Activated naive CD4-positive, alpha-beta T cell treated with anti-CD3 and anti-CD28 coated beads, Interleukin-2, amount 10 ng/mL, durations not matched to agents 7 days and 5 days (primary cell): Measurements from ENCODE around the gene GMPPB.
A peak's percentile ranks its signal among the peaks of the same experiment; 100 is the strongest.

Source experiments
- CTCF ChIA-PET: fragments of 350-600 bp; sonication (Branson Sonifier 250); formaldehyde crosslinking; loops from one replicate; lab custom pipeline; 2021; ENCODE audit warnings: antibody characterized with exemption; lab: Charles Lee
- DNase-seq: peaks from one replicate; pipeline ENCODE4 v3.0.0-alpha.2; 2020
- H3K27ac Mint-ChIP-seq: one replicate; pipeline ENCODE4 v1.8.0; 2021; ENCODE audit warnings: mild to moderate bottlenecking, moderate library complexity, mixed read lengths
- H3K27me3 Mint-ChIP-seq: one replicate; pipeline ENCODE4 v1.8.0; 2021; ENCODE audit warnings: mild to moderate bottlenecking, mixed read lengths
- H3K36me3 Mint-ChIP-seq: one replicate; pipeline ENCODE4 v1.8.0; 2021; ENCODE audit warnings: mixed read lengths
- H3K4me1 Mint-ChIP-seq: one replicate; pipeline ENCODE4 v1.8.0; 2021; ENCODE audit warnings: mixed read lengths
- H3K4me3 Mint-ChIP-seq: one replicate; pipeline ENCODE4 v1.8.0; 2021; ENCODE audit warnings: mild to moderate bottlenecking, moderate library complexity, mixed read lengths
- H3K9me3 Mint-ChIP-seq: one replicate; pipeline ENCODE4 v1.8.0; 2021; ENCODE audit warnings: mixed read lengths

GMPPB gene

DNA sequence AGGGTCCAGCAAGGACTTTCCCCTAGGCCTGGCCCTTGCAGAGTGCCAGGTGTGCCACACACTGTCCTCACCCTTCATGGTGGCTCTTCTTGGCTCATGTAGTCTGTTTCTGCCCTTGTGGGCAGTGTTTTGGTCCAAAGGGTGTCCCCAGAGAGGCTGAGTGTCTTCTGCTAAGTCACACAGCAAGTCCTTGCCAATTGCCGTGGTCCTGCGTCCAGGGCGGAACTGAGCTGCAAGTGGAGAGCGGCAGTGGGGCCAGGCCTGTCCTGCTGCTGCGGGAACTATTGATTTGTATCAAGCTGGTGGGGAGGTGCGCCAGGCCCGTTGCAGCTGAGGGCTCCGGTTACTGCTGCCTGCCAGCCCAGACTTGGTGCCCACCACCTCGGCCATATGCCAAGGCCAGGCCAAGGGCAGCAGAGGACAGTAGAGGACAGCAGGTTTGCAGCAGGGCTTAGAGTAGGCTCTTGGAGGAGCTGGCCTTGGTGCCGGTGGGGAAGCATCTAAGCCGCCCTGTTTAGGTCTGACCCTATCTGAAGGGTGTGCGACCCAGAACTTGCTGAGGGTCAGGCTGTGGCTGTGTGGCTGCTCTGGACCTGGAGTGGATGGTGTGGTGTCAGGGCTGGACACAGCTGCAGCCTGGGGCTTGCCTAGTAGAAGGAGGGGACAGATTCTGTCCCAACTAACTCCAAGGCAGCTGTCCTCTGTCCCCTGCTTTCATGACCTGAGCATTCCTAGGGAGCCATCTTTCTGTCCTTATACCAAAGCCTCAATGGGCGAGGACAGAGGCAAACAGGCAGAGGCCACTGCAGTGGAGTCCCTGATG, 8.8 kb downstream of the GMPPB start:
- Mint-ChIP-seq H3K9me3 (no peaks in the 10 kb centered on the region), H3K27me3 (peaks cover 8% of the 10 kb centered on the region), H3K27ac (peak overlapping the region; percentile 61), H3K4me3 (no peak overlapping the region), H3K36me3 (peaks cover 2% of the 10 kb centered on the region), H3K4me1 (peaks cover 43% of the 10 kb centered on the region)
- CTCF ChIA-PET: interaction anchor here (1.0 to 1.1 kb wide), 2 partner anchors 124 to 175 kb away, joined by 4 read pairs; no protein-coding TSS in a partner anchor
- no peak for DNase-seq

DNA sequence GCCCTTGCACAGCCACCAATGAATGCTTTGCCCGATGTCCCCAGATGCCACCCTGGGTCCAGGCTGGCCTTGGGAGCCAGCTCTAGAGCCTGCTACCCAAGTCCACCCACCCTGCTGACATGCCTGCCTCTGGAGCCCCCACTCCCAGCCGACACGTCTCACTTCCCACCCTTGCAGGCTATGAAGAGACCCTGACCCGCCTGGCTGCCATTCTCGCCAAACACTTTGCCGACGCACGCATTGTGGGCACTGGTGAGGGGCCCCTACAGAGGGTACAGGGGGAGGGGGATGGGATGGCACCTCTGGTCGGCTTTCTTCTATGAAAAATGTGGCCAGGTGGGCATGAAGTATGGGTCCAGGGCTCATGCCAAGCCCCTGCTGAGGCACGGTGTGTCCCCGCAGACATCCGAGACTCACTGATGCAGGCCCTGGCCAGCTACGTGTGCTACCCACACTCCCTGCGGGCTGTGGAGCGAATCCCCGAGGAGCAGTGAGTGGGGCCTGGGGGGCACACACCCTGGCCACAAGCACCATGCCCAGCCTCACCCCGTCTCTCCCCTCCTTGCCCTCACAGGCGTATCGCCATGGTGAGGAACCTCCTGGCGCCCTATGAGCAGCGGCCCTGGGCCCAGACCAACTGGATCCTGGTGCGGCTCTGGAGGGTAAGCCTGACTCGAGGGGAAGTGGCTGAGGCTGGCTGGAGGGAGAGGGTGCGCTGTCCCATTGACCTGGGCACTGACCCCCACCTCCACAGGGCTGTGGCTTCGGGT, 10.2 kb downstream of the GMPPB start:
- H3K4me1 Mint-ChIP-seq: peaks cover 29% of the 10 kb centered on the region
- CTCF ChIA-PET: no interaction called here
- H3K27ac Mint-ChIP-seq: no peak overlapping the region
- peaks cover under 1% of the 10 kb centered on the region for H3K27me3 Mint-ChIP-seq
- H3K36me3 Mint-ChIP-seq: no peaks in the 10 kb centered on the region
- no peaks in the 10 kb centered on the region for H3K9me3 Mint-ChIP-seq
- H3K4me3 Mint-ChIP-seq: no peak overlapping the region
- DNase-seq: no peak

GRCh38 chr3:49712631-49713317, 11.0 kb downstream of the GMPPB start:
- Mint-ChIP-seq H3K4me3 (no peak overlapping the region), H3K36me3 (peaks cover under 1% of the 10 kb centered on the region), H3K4me1 (peaks cover 27% of the 10 kb centered on the region), H3K9me3 (no peaks in the 10 kb centered on the region), H3K27me3 (no peaks in the 10 kb centered on the region), H3K27ac (peak overlapping the region; percentile 52)
- CTCF ChIA-PET: interaction anchor here (0.5 to 1.4 kb wide), 3 partner anchors 11 to 175 kb away, joined by 3 to 8 read pairs (median 3); no protein-coding TSS in a partner anchor
- peak; percentile 38 for DNase-seq

DNA sequence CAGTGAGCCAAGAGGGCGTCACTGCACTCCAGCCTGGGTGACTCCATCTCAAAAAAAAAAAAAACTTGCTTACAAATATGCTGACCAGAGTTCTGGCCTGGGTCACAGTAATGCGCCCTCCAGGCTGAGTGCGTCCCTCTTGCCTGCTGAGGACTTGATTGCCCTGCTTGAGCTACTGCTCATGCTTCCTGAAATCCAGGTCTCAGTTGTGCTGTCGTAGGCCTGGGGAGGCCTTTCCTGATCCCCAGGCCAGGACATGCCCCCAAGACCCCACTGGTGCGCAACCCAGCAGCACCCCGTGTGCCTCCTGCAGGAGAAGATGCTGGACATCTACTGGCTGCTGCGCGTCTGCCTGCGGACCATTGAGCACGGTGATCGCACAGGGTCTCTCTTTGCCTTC, 11.6 kb downstream of the GMPPB start:
- no peak for DNase-seq
- CTCF ChIA-PET: interaction anchor here (0.5 to 1.5 kb wide), 4 partner anchors 7 to 175 kb away, joined by 3 to 8 read pairs (median 4); partner anchors contain the start of gene AMIGO3
- Mint-ChIP-seq H3K27ac (peak overlapping the region; percentile 52), H3K4me1 (peaks cover 25% of the 10 kb centered on the region), H3K9me3 (no peaks in the 10 kb centered on the region), H3K27me3 (no peaks in the 10 kb centered on the region), H3K4me3 (no peak overlapping the region), H3K36me3 (peaks cover 3% of the 10 kb centered on the region)

DNA sequence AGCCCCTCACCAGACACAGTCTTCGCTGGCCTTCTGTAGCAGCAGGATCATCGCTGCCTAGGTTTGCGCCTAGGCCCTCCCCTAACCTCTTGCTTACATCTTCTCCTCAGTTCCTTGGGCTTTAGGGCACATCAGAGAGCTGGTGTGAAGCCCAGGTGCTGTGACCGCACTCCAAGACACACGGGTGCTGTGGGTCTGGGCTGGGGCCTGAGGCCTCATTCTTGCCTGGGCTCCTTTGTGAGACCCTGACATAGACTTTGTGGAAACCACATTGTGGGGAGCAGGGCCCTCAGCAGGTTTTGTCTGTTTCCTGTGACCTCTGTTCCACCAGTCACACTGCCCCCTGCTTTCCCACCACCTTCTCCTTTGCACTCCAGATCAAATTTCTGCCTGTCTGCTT, 12.3 kb downstream of the GMPPB start:
- Mint-ChIP-seq H3K4me3 (no peak overlapping the region), H3K9me3 (no peaks in the 10 kb centered on the region), H3K27me3 (no peaks in the 10 kb centered on the region), H3K4me1 (peaks cover 25% of the 10 kb centered on the region), H3K36me3 (peaks cover 3% of the 10 kb centered on the region), H3K27ac (peak overlapping the region; percentile 16)
- no peak for DNase-seq
- CTCF ChIA-PET: interaction anchor here (1.3 to 1.5 kb wide), 3 partner anchors 8 to 126 kb away, joined by 3 to 8 read pairs (median 4); partner anchors contain the start of gene AMIGO3

GRCh38 chr3:49709852-49710251, 13.9 kb downstream of the GMPPB start:
- CTCF ChIA-PET: no interaction called here
- H3K27me3 Mint-ChIP-seq: no peaks in the 10 kb centered on the region

DNA sequence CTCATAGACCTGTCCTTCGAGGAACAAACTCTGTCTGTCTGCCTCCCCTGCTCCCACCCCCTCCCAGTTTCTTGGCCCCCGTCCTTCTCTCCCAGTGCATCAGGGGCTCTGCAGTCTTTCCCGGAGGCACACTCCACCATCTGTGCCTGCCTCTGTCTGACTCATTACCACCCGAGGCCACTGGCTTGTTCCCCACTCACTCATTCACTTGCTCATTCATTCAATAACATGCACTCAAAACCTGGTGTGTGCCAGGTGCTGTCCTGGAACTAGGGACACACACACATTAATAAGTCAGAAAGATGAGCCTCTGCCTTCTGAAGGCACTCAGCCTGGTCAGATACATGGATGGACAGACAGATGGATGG, 16.7 kb downstream of the GMPPB start:
- H3K27ac Mint-ChIP-seq: no peak overlapping the region

More at GRCh38 chr3:49709852-49710251, 13.9 kb downstream of the GMPPB start:
- H3K9me3 Mint-ChIP-seq: no peaks in the 10 kb centered on the region
- H3K27ac Mint-ChIP-seq: no peak overlapping the region
- H3K4me3 Mint-ChIP-seq: no peak overlapping the region
- peaks cover 3% of the 10 kb centered on the region for H3K36me3 Mint-ChIP-seq
- no peak for DNase-seq
- peaks cover 25% of the 10 kb centered on the region for H3K4me1 Mint-ChIP-seq

GRCh38 chr3:49706456-49707112, 17.2 kb downstream of the GMPPB start:
- CTCF ChIA-PET: no interaction called here
- Mint-ChIP-seq H3K27me3 (no peaks in the 10 kb centered on the region), H3K9me3 (no peaks in the 10 kb centered on the region), H3K4me1 (peaks cover 6% of the 10 kb centered on the region), H3K27ac (no peak overlapping the region), H3K36me3 (peaks cover 13% of the 10 kb centered on the region), H3K4me3 (no peak overlapping the region)
- no peak for DNase-seq

More for the DNA sequence above, 16.7 kb downstream of the GMPPB start:
- CTCF ChIA-PET: no interaction called here
- Mint-ChIP-seq H3K4me3 (no peak overlapping the region), H3K9me3 (no peaks in the 10 kb centered on the region), H3K4me1 (peaks cover 9% of the 10 kb centered on the region), H3K27me3 (no peaks in the 10 kb centered on the region), H3K36me3 (peaks cover 12% of the 10 kb centered on the region)
- no peak for DNase-seq

DNA sequence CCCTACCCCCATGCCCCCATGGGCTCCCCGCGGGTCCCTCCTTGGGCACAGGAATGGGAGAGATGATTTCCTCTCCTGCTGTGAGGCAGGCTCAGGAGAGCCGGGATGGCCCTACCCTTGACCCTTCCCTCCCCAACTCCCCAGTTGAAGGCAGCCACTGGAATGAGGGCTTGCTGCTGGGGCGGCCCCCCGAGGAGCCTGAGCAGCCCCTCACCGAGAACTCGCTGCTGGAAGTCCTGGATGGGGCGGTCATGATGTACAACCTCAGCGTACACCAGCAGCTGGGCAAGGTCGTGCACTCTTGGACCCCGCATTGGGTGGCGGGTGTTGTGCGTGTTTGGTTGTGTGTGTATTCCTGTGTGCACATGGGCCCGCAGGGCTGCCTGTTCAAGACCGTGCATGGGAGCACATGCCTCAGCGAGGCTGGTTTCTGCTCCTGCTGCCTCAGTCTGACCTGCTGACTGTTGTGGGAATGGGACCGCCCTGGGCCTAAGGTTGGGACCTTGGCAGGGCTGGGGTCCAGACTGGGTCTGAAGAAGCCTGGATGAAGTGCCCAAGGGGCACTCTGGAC, 18.3 kb downstream of the GMPPB start:
- CTCF ChIA-PET: no interaction called here
- H3K4me3 Mint-ChIP-seq: no peak overlapping the region
- no peaks in the 10 kb centered on the region for H3K4me1 Mint-ChIP-seq
- no peaks in the 10 kb centered on the region for H3K9me3 Mint-ChIP-seq
- H3K36me3 Mint-ChIP-seq: peaks cover 15% of the 10 kb centered on the region
- no peak for DNase-seq
- no peaks in the 10 kb centered on the region for H3K27me3 Mint-ChIP-seq
- H3K27ac Mint-ChIP-seq: no peak overlapping the region

DNA sequence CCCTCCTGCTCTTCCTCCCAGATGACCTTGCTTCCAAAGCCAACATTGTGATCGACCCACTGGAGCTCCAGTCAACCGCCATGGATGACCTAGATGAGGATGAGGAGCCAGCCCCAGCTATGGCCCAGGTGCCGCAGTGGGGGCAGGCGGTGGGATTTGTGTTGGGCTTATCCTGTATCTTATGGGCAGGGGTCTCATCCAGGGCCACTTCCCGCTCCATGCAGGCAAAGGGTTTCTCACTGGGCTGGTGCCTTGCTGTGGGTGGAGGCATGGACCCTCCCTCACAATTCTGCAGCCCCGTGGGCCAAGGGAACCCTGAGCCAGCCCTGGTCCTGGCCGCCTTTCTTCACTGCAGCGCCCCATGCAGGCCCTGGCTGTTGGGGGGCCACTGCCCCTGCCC, 19.1 kb downstream of the GMPPB start:
- Mint-ChIP-seq H3K27ac (no peak overlapping the region), H3K36me3 (peaks cover 15% of the 10 kb centered on the region), H3K4me3 (no peak overlapping the region), H3K27me3 (no peaks in the 10 kb centered on the region), H3K9me3 (no peaks in the 10 kb centered on the region), H3K4me1 (no peaks in the 10 kb centered on the region)
- CTCF ChIA-PET: interaction anchor here (1.6 to 4.3 kb wide), 2 partner anchors 129 to 134 kb away, joined by 4 to 30 read pairs; no protein-coding TSS in a partner anchor
- DNase-seq: no peak

DNA sequence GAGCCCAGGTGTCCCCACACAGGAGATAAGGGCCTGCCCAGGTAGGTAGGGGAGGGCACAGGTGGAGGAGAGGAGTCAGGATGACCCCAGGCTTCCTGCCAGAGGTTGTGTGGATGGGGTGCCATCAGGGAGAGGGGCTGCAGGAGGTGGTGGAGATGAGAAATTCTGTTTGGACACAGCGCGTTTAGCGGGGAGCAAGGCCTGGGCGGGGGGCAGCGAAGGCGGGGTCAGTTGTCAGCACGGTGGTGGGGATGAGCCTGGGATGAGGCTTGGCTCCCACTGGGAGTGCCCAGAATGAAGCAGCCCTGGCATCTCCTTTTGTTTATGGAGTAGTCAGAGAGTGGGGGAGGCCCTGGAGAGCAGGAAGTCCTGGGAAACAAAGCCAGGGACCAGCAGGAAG, 19.8 kb downstream of the GMPPB start:
- no peak for DNase-seq
- H3K27ac Mint-ChIP-seq: no peak overlapping the region
- H3K4me3 Mint-ChIP-seq: no peak overlapping the region
- H3K27me3 Mint-ChIP-seq: no peaks in the 10 kb centered on the region
- no peaks in the 10 kb centered on the region for H3K4me1 Mint-ChIP-seq
- CTCF ChIA-PET: interaction anchor here (0.8 to 4.3 kb wide), 3 partner anchors 19 to 135 kb away, joined by 4 to 30 read pairs (median 4); no protein-coding TSS in a partner anchor
- H3K9me3 Mint-ChIP-seq: no peaks in the 10 kb centered on the region
- peaks cover 15% of the 10 kb centered on the region for H3K36me3 Mint-ChIP-seq

GRCh38 chr3:49703443-49703927, 20.3 kb downstream of the GMPPB start:
- CTCF ChIA-PET: interaction anchor here (0.8 to 4.3 kb wide), 4 partner anchors 20 to 135 kb away, joined by 3 to 30 read pairs (median 4); no protein-coding TSS in a partner anchor
- Mint-ChIP-seq H3K4me1 (no peaks in the 10 kb centered on the region), H3K27me3 (no peaks in the 10 kb centered on the region), H3K27ac (no peak overlapping the region), H3K9me3 (no peaks in the 10 kb centered on the region), H3K4me3 (no peak overlapping the region), H3K36me3 (peaks cover 15% of the 10 kb centered on the region)
- DNase-seq: peak; percentile 81

- H3K4me1 Mint-ChIP-seq: no peaks in the 10 kb centered on the region
- CTCF ChIA-PET: interaction anchor here (1.2 to 4.3 kb wide), 4 partner anchors 16 to 163 kb away, joined by 3 to 30 read pairs (median 6); partner anchors contain the start of gene AMIGO3
- H3K9me3 Mint-ChIP-seq: no peaks in the 10 kb centered on the region
- H3K36me3 Mint-ChIP-seq: peaks cover 13% of the 10 kb centered on the region
- H3K27me3 Mint-ChIP-seq: no peaks in the 10 kb centered on the region
- DNase-seq: no peak
- no peak overlapping the region for H3K27ac Mint-ChIP-seq
- no peak overlapping the region for H3K4me3 Mint-ChIP-seq
Observed at GRCh38 chr3:49702672-49703071, 21.1 kb downstream of the GMPPB start.
